Suprapubic skin (tissue), 4 donors: Measurements from ENCODE around the gene C2CD5. TPM values are rescaled to one million over a fixed set of nuclear protein-coding genes. Genes with fewer than 3 reads are reported as not detected.

ENCODE experiments used
- DNase-seq, 2 donors: peaks; one replicate each; pipeline ENCODE4 v3.0.0-alpha.2; 2019; ENCODE audit warnings: low spot score in 2 of 2
- H3K27ac ChIP-seq: fragments of 200-600 bp; sonication (generic); one replicate; pipeline ENCODE4 v1.5.1; 2019
- H3K27me3 ChIP-seq: fragments of 200-600 bp; sonication (generic); one replicate; pipeline ENCODE4 v1.5.1; 2019
- H3K36me3 ChIP-seq: fragments of 200-600 bp; sonication (generic); one replicate; pipeline ENCODE4 v1.5.1; 2019
- H3K4me1 ChIP-seq: fragments of 200-600 bp; sonication (generic); one replicate; pipeline ENCODE4 v1.5.1; 2019
- H3K4me3 ChIP-seq: fragments of 200-600 bp; sonication (generic); one replicate; pipeline ENCODE4 v1.5.1; 2019; ENCODE audit warnings: mild to moderate bottlenecking
- H3K9me3 ChIP-seq: fragments of 200-600 bp; sonication (generic); one replicate; pipeline ENCODE4 v1.5.1; 2019
- CTCF ChIP-seq, 2 donors: fragments of 200-600 bp in 1 of 2; fragments of 450-650 bp in 1 of 2; sonication (generic) in 1 of 2; IDR thresholded peaks; one replicate each; pipeline ENCODE4 v1.5.1; 2016 to 2019; ENCODE audit warnings: antibody characterized with exemption in 2 of 2, mild to moderate bottlenecking in 1 of 2, moderate library complexity in 1 of 2
- EP300 ChIP-seq: sonication (generic); formaldehyde crosslinking; IDR thresholded peaks from one replicate; pipeline ENCODE4 v1.6.1; 2017; ENCODE audit warnings: antibody characterized with exemption
- POLR2A ChIP-seq, 2 donors: fragments of 450-650 bp; IDR thresholded peaks; one replicate each; pipeline ENCODE4 v1.6.1; 2017; ENCODE audit warnings: antibody characterized with exemption in 2 of 2, mild to moderate bottlenecking in 2 of 2, moderate library complexity in 2 of 2
- POLR2AphosphoS5 ChIP-seq, 3 donors: sonication (generic); formaldehyde crosslinking; IDR thresholded peaks; one replicate each; pipeline ENCODE4 v1.6.1; 2017; ENCODE audit warnings: antibody characterized with exemption in 3 of 3
- WGBS: methylation state at CpG from one replicate; pipeline ENCODE4 v1.1.5; 2018; 5-methylcytosine and 5-hydroxymethylcytosine counted together
- total RNA-seq, 4 donors: library from RNA; depleted of rRNA; stranded (reverse); fragments of >200 nt; gene quantifications; one replicate each; pipeline ENCODE4 v1.1.0, GENCODE V29; 2016

C2CD5 gene
- total RNA-seq, 4 donors from 2014 or later: 23.1 to 39.2 (median 27.7) TPM

GRCh38 chr12:22576473-22576872 lies 32.1 kb upstream of the C2CD5 start:
- no peak overlapping the region for H3K27ac ChIP-seq
- no peak overlapping the region for H3K4me3 ChIP-seq
- no peak for DNase-seq
- H3K4me1 ChIP-seq: no peaks in the 10 kb centered on the region
- 70% methylated on average over 2 of the region's 2 CpGs for WGBS
- H3K9me3 ChIP-seq: no peaks in the 10 kb centered on the region
- no peaks in the 10 kb centered on the region for H3K27me3 ChIP-seq
- no peaks in the 10 kb centered on the region for H3K36me3 ChIP-seq
- TF ChIP-seq POLR2A (IDR thresholded peaks at IDR 0.05) (no peak), EP300 (no peak), CTCF (IDR thresholded peaks at IDR 0.05) (no peak), POLR2AphosphoS5 (IDR thresholded peaks at IDR 0.05) (no peak)

- Histone ChIP-seq H3K9me3 (no peaks in the 10 kb centered on the region), H3K4me3 (no peak overlapping the region), H3K36me3 (no peaks in the 10 kb centered on the region), H3K27ac (no peak overlapping the region), H3K4me1 (no peaks in the 10 kb centered on the region), H3K27me3 (no peaks in the 10 kb centered on the region)
- WGBS: 83% methylated on average over 1 of the region's 1 CpG
- DNase-seq: no peak
- no peak for TF ChIP-seq POLR2A (IDR thresholded peaks at IDR 0.05)
- no peak for TF ChIP-seq CTCF (IDR thresholded peaks at IDR 0.05)
- TF ChIP-seq EP300: no peak
- TF ChIP-seq POLR2AphosphoS5 (IDR thresholded peaks at IDR 0.05): no peak
Observed at GRCh38 chr12:22576065-22576464, 31.7 kb upstream of the C2CD5 start.

- no peaks in the 10 kb centered on the region for H3K9me3 ChIP-seq
- H3K36me3 ChIP-seq: no peaks in the 10 kb centered on the region
- H3K4me3 ChIP-seq: no peak overlapping the region
- 92% methylated on average over 3 of the region's 3 CpGs for WGBS
- no peaks in the 10 kb centered on the region for H3K4me1 ChIP-seq
- H3K27me3 ChIP-seq: no peaks in the 10 kb centered on the region
- H3K27ac ChIP-seq: no peak overlapping the region
- no peak for DNase-seq
- no peak for TF ChIP-seq POLR2AphosphoS5 (IDR thresholded peaks at IDR 0.05)
- no peak for TF ChIP-seq EP300
- no peak for TF ChIP-seq POLR2A (IDR thresholded peaks at IDR 0.05)
- no peak for TF ChIP-seq CTCF (IDR thresholded peaks at IDR 0.05)
Observed at GRCh38 chr12:22574921-22575320, 30.6 kb upstream of the C2CD5 start.

- H3K27me3 ChIP-seq: no peaks in the 10 kb centered on the region
- H3K4me1 ChIP-seq: no peaks in the 10 kb centered on the region
- no peak overlapping the region for H3K27ac ChIP-seq
- no peak for TF ChIP-seq POLR2A (IDR thresholded peaks at IDR 0.05)
- no peak for TF ChIP-seq CTCF (IDR thresholded peaks at IDR 0.05)
- no peak for TF ChIP-seq EP300
- no peak for TF ChIP-seq POLR2AphosphoS5 (IDR thresholded peaks at IDR 0.05)
- DNase-seq: no peak
- H3K9me3 ChIP-seq: no peaks in the 10 kb centered on the region
- no peak overlapping the region for H3K4me3 ChIP-seq
- H3K36me3 ChIP-seq: no peaks in the 10 kb centered on the region
- 71% methylated on average over 3 of the region's 3 CpGs for WGBS
Observed at GRCh38 chr12:22573181-22573580, 28.8 kb upstream of the C2CD5 start.

GRCh38 chr12:22569253-22569652 lies 24.9 kb upstream of the C2CD5 start:
- Histone ChIP-seq H3K36me3 (no peaks in the 10 kb centered on the region), H3K9me3 (no peaks in the 10 kb centered on the region), H3K4me1 (no peaks in the 10 kb centered on the region), H3K27ac (no peak overlapping the region), H3K27me3 (no peaks in the 10 kb centered on the region), H3K4me3 (no peak overlapping the region)
- no peak for DNase-seq
- TF ChIP-seq POLR2A (IDR thresholded peaks at IDR 0.05): no peak
- TF ChIP-seq CTCF (IDR thresholded peaks at IDR 0.05): no peak
- TF ChIP-seq POLR2AphosphoS5 (IDR thresholded peaks at IDR 0.05): no peak
- TF ChIP-seq EP300: no peak
